ENCODE data around the gene SLC6A19.
"Not testable (repeated sequence)": the region's sequence is repeated elsewhere in the genome, so short reads cannot be mapped to it uniquely, and the experiment has no call there.

The SLC6A19 gene

GRCh38 chr5:1223278-1223670, 21.9 kb downstream of the SLC6A19 start:
- no peak for DNase-seq (ENCODE audit: low read depth)

GRCh38 chr5:1224631-1225030, 23.2 kb downstream of the SLC6A19 start:
- DNase-seq (ENCODE audit: low read depth): no peak

GRCh38 chr5:1225081-1225480, 23.7 kb downstream of the SLC6A19 start, which contains the start of gene SLC6A18:
TSS of gene SLC6A18 (plus strand) at chr5:1225381. CDS start at chr5:1225478, 97 bp downstream.
- DNase-seq (ENCODE audit: low read depth): no peak

- no peak for DNase-seq (ENCODE audit: low read depth)
Observed at GRCh38 chr5:1226231-1226630, 24.8 kb downstream of the SLC6A19 start.

- DNase-seq (ENCODE audit: low read depth): no peak
Observed at GRCh38 chr5:1226839-1227581, 25.6 kb downstream of the SLC6A19 start.

- no peak for DNase-seq (ENCODE audit: low read depth)
Observed at GRCh38 chr5:1227667-1228066, 26.3 kb downstream of the SLC6A19 start.

- no peak for DNase-seq (ENCODE audit: low read depth)
Observed at GRCh38 chr5:1228120-1228519, 26.7 kb downstream of the SLC6A19 start.

GRCh38 chr5:1229023-1229422, 27.6 kb downstream of the SLC6A19 start:
- DNase-seq (ENCODE audit: low read depth): not testable (repeated sequence)

- no peak for DNase-seq (ENCODE audit: low read depth)
Observed at GRCh38 chr5:1229822-1230221, 28.4 kb downstream of the SLC6A19 start.

- DNase-seq (ENCODE audit: low read depth): no peak
Observed at GRCh38 chr5:1230551-1230950, 29.2 kb downstream of the SLC6A19 start.

GRCh38 chr5:1231354-1231905, 30.0 kb downstream of the SLC6A19 start:
- no peak for DNase-seq (ENCODE audit: low read depth)

- no peak for DNase-seq (ENCODE audit: low read depth)
Observed at GRCh38 chr5:1232780-1233179, 31.4 kb downstream of the SLC6A19 start.

- no peak for DNase-seq (ENCODE audit: low read depth)
Observed at GRCh38 chr5:1235379-1235778, 34.0 kb downstream of the SLC6A19 start.

GRCh38 chr5:1235838-1236237, 34.4 kb downstream of the SLC6A19 start:
- no peak for DNase-seq (ENCODE audit: low read depth)

GRCh38 chr5:1239505-1240251, 38.3 kb downstream of the SLC6A19 start:
- DNase-seq (ENCODE audit: low read depth): no peak

GRCh38 chr5:1240496-1241260, 39.3 kb downstream of the SLC6A19 start:
- DNase-seq (ENCODE audit: low read depth): no peak

GRCh38 chr5:1241509-1242080, 40.2 kb downstream of the SLC6A19 start:
- no peak for DNase-seq (ENCODE audit: low read depth)

GRCh38 chr5:1242733-1243486, 41.5 kb downstream of the SLC6A19 start:
- DNase-seq (ENCODE audit: low read depth): no peak

GRCh38 chr5:1243487-1244130, 42.2 kb downstream of the SLC6A19 start:
- DNase-seq (ENCODE audit: low read depth): no peak

- no peak for DNase-seq (ENCODE audit: low read depth)
Observed at GRCh38 chr5:1244255-1244654, 42.9 kb downstream of the SLC6A19 start.

GRCh38 chr5:1244976-1245375, 43.6 kb downstream of the SLC6A19 start:
- no peak for DNase-seq (ENCODE audit: low read depth)

All from non-pigmented ciliary epithelial cell (primary cell).